Endodermal cell (in vitro differentiated cells): ENCODE measurements around the gene AMN1. TPM values are rescaled to one million over a fixed set of nuclear protein-coding genes. Genes with fewer than 3 reads are reported as not detected.
"Not testable (repeated sequence)": the region's sequence is repeated elsewhere in the genome, so short reads cannot be mapped to it uniquely, and the experiment has no call there.

Source experiments
- DNase-seq: peaks from one replicate; pipeline ENCODE4 v3.0.0-alpha.2; 2017
- H3K27ac ChIP-seq: 2 replicates; pipeline ENCODE4 v1.5.1; 2013; ENCODE audit warnings: mild to moderate bottlenecking, low read depth, low read length, moderate library complexity
- H3K27me3 ChIP-seq: 2 replicates; pipeline ENCODE4 v1.6.1; 2013; ENCODE audit warnings: mild to moderate bottlenecking, low read length, moderate library complexity; ENCODE audit not compliant: insufficient read depth, control insufficient read depth, poor library complexity, severe bottlenecking
- H3K36me3 ChIP-seq: 2 replicates; pipeline ENCODE4 v1.7.0; 2013; ENCODE audit warnings: mild to moderate bottlenecking, low read length, moderate library complexity; ENCODE audit not compliant: control insufficient read depth, insufficient read depth
- H3K4me1 ChIP-seq: one replicate; pipeline ENCODE4 v1.7.0; 2013; ENCODE audit warnings: low read length; ENCODE audit not compliant: control insufficient read depth, insufficient read depth
- H3K4me3 ChIP-seq: 2 replicates; pipeline ENCODE4 v1.5.1; 2013; ENCODE audit warnings: mild to moderate bottlenecking, low read length, moderate library complexity
- H3K9ac ChIP-seq: 2 replicates; pipeline ENCODE4 v1.6.1; 2013; ENCODE audit warnings: mild to moderate bottlenecking, low read length, moderate library complexity; ENCODE audit not compliant: poor library complexity, severe bottlenecking; ENCODE audit errors: extremely low read depth
- H3K9me3 ChIP-seq: 2 replicates; pipeline ENCODE4 v1.6.1; 2013; ENCODE audit warnings: mild to moderate bottlenecking, low read length, moderate library complexity; ENCODE audit not compliant: control insufficient read depth
- H3K27ac Mint-ChIP-seq: 2 replicates; pipeline ENCODE4 v1.8.0; 2020; ENCODE audit warnings: mixed read lengths
- H3K27me3 Mint-ChIP-seq: 2 replicates; pipeline ENCODE4 v1.8.0; 2021; ENCODE audit warnings: mild to moderate bottlenecking, mixed read lengths; ENCODE audit not compliant: insufficient read depth
- H3K36me3 Mint-ChIP-seq: 2 replicates; pipeline ENCODE4 v1.8.0; 2020; ENCODE audit warnings: low read depth, mixed read lengths
- H3K4me1 Mint-ChIP-seq: 2 replicates; pipeline ENCODE4 v1.8.0; 2020; ENCODE audit warnings: mixed read lengths
- H3K4me3 Mint-ChIP-seq: 2 replicates; pipeline ENCODE4 v1.8.0; 2020; ENCODE audit warnings: mild to moderate bottlenecking, moderate library complexity, mixed read lengths
- H3K9me3 Mint-ChIP-seq: 2 replicates; pipeline ENCODE4 v1.8.0; 2020; ENCODE audit warnings: mild to moderate bottlenecking, mixed read lengths
- CTCF ChIP-seq: fragments of 200-600 bp; sonication (generic); conservative IDR thresholded peaks from 2 replicates; pipeline ENCODE4 v1.5.0; 2021; ENCODE audit warnings: antibody characterized with exemption, mild to moderate bottlenecking
- WGBS, 2 experiments: methylation state at CpG; one replicate each; pipeline versions ENCODE4 v1.1.5 to v1.1.7; 2013; ENCODE audit warnings: missing lambda C conversion rate in 2 of 2, mixed read lengths in 1 of 2; ENCODE audit not compliant: insufficient coverage in 1 of 2, insufficient read length in 1 of 2; 5-methylcytosine and 5-hydroxymethylcytosine counted together
- total RNA-seq, 2 donors: library from RNA; stranded (reverse); fragmentation: NEBNext Ultra II Directional in 1 of 2; extraction: Animal tissue kit (Norgen Biotek cat#: 25700) in 1 of 2; gene quantifications; 2 replicates in 1 of 2; 3 replicates in 1 of 2; pipeline ENCODE4 v1.2.1, GENCODE V29; 2021

Gene AMN1
- total RNA-seq, 2 donors from 2014 or later, result 12.5 to 15.2 TPM

- 92 to 95% methylated on average over 2 to 3 of the region's 3 CpGs for WGBS, 2 experiments
- H3K27ac Mint-ChIP-seq, result no peak overlapping the region
- no peak for TF ChIP-seq CTCF
- Histone ChIP-seq H3K9ac (no peak overlapping the region), H3K27me3 (no peaks in the 10 kb centered on the region), H3K9me3 (peaks cover 36% of the 10 kb centered on the region), H3K4me3 (no peak overlapping the region), H3K4me1 (no peaks in the 10 kb centered on the region), H3K36me3 (no peaks in the 10 kb centered on the region), H3K27ac (no peak overlapping the region)
- peaks cover 10% of the 10 kb centered on the region for H3K4me1 Mint-ChIP-seq
- peaks cover 31% of the 10 kb centered on the region for H3K36me3 Mint-ChIP-seq
- no peak for DNase-seq
- H3K27me3 Mint-ChIP-seq, result no peaks in the 10 kb centered on the region
- H3K4me3 Mint-ChIP-seq, result no peak overlapping the region
- H3K9me3 Mint-ChIP-seq, result peaks cover 57% of the 10 kb centered on the region
These were observed 18.6 kb downstream of the AMN1 start for GRCh38 chr12:31710021-31710818.

DNA sequence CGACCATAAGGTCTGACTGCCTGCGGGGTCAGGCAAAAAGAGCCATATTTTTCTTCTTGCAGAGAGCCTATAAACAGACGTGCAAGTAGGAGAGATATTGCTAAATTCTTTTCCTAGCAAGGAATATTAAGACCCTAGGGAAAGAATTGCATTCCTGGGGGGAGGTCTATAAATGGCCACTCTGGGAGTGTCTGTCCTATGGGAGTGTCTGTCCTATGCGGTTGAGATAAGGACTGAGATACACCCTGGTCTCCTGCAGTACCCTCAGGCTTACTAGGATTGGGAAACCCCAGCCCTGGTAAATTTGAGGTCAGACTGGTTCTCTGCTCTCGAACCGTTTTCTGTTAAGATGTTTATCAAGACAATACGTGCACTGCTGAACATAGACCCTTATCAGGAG, 20.7 kb downstream of the AMN1 start:
- not testable (repeated sequence) for H3K4me3 Mint-ChIP-seq, H3K4me1 ChIP-seq, H3K27me3 Mint-ChIP-seq, H3K27ac Mint-ChIP-seq, H3K27ac ChIP-seq, H3K36me3 ChIP-seq, DNase-seq, H3K4me1 Mint-ChIP-seq, H3K9ac ChIP-seq, H3K27me3 ChIP-seq
- 93 to 100% methylated on average over 5 to 7 of the region's 7 CpGs for WGBS, 2 experiments
- H3K36me3 Mint-ChIP-seq, result peaks cover 31% of the 10 kb centered on the region
- peak overlapping the region; percentile 52 for H3K4me3 ChIP-seq
- peaks cover 31% of the 10 kb centered on the region for H3K9me3 ChIP-seq
- H3K9me3 Mint-ChIP-seq, result peaks cover 54% of the 10 kb centered on the region

DNA sequence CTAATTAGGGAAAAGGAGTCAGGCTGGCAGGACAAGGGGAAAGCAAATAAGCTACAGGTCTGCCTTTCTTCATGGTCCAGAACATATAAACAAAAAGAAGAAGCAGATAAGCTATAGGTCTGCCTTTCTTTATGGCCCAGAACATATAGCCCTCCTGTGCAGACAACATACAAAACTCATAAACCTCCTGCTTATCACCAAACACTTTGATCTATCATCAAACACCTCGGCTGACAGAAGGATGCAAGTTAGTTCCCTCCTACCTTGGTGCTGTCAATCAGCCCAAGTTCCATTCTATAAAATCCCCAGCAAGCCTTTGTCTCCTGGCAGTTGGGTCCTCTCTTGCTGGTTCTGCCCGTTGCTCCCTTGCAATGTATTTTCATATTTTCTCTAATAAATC, 23.2 kb downstream of the AMN1 start:
- Histone ChIP-seq H3K27ac (no peak overlapping the region), H3K4me3 (no peak overlapping the region), H3K27me3 (no peaks in the 10 kb centered on the region), H3K9ac (no peak overlapping the region), H3K4me1 (no peaks in the 10 kb centered on the region), H3K36me3 (no peaks in the 10 kb centered on the region), H3K9me3 (peaks cover 31% of the 10 kb centered on the region)
- no peak for TF ChIP-seq CTCF
- 89 to 95% methylated on average over 1 to 2 of the region's 2 CpGs for WGBS, 2 experiments
- Mint-ChIP-seq H3K36me3 (peaks cover 35% of the 10 kb centered on the region), H3K9me3 (peaks cover 44% of the 10 kb centered on the region), H3K27me3 (no peaks in the 10 kb centered on the region), H3K27ac (no peak overlapping the region), H3K4me3 (no peak overlapping the region), H3K4me1 (peaks cover 2% of the 10 kb centered on the region)
- no peak for DNase-seq
